Neural cell (in vitro differentiated cells): Measurements from ENCODE around the gene GSG1L. TPM values are rescaled to one million over a fixed set of nuclear protein-coding genes. Genes with fewer than 3 reads are reported as not detected.

Experiments
- H2AFZ ChIP-seq: fragments of 200-600, 300-800 bp; sonication (generic), shearing (Covaris generic); 2 replicates; pipeline ENCODE4 v1.6.0; 2014; ENCODE audit warnings: low read depth, mild to moderate bottlenecking, antibody characterized with exemption, low read length, moderate library complexity
- H3F3A ChIP-seq: fragments of 200-600 bp; shearing (Covaris generic); 2 replicates; pipeline ENCODE4 v1.6.1; 2016; ENCODE audit warnings: mild to moderate bottlenecking, moderate library complexity, mixed read lengths, antibody characterized with exemption, low read length; ENCODE audit not compliant: insufficient read depth, poor library complexity, severe bottlenecking
- H3K27ac ChIP-seq: fragments of 200-600, 300-800 bp; sonication (generic), shearing (Covaris generic); 2 replicates; pipeline ENCODE4 v1.5.1; 2014; ENCODE audit warnings: mild to moderate bottlenecking, low read length, moderate library complexity
- H3K27me3 ChIP-seq: fragments of 300-800, 200-600 bp; sonication (generic), shearing (Covaris generic); 2 replicates; pipeline ENCODE4 v1.6.0; 2014; ENCODE audit warnings: mild to moderate bottlenecking, low read depth, low read length, moderate library complexity; ENCODE audit not compliant: insufficient read depth
- H3K36me3 ChIP-seq: fragments of 300-800, 200-600 bp; sonication (generic), shearing (Covaris generic); 2 replicates; pipeline ENCODE4 v1.5.1; 2014; ENCODE audit warnings: mild to moderate bottlenecking, antibody characterized with exemption, low read length, moderate library complexity; ENCODE audit not compliant: insufficient read depth
- H3K4me2 ChIP-seq: fragments of 300-800, 200-600 bp; sonication (generic), shearing (Covaris generic); 2 replicates; pipeline ENCODE4 v1.6.0; 2014; ENCODE audit warnings: mild to moderate bottlenecking, low read length
- H3K4me3 ChIP-seq: fragments of 300-800, 200-600 bp; sonication (generic), shearing (Covaris generic); 2 replicates; pipeline ENCODE4 v1.5.1; 2014; ENCODE audit warnings: mild to moderate bottlenecking, low read length, moderate library complexity
- H3K79me2 ChIP-seq: fragments of 200-600 bp; shearing (Covaris generic); replicated peaks from 2 replicates; pipeline ENCODE4 v1.6.0; 2014; ENCODE audit warnings: mild to moderate bottlenecking, low read length, moderate library complexity; ENCODE audit not compliant: insufficient read depth
- H3K9ac ChIP-seq: fragments of 300-800, 200-600 bp; sonication (generic), shearing (Covaris generic); 2 replicates; pipeline ENCODE4 v1.6.1; 2016; ENCODE audit warnings: mild to moderate bottlenecking, low read length, mixed read lengths
- H3K9me2 ChIP-seq: fragments of 200-600 bp; shearing (Covaris generic); 2 replicates; pipeline ENCODE4 v1.6.1; 2016; ENCODE audit warnings: mild to moderate bottlenecking, low read length, mixed read lengths; ENCODE audit not compliant: insufficient read depth
- H3K9me3 ChIP-seq: fragments of 200-600, 300-800 bp; sonication (generic), shearing (Covaris generic); 2 replicates; pipeline ENCODE4 v1.6.1; 2016; ENCODE audit warnings: mild to moderate bottlenecking, mixed run types, low read length, moderate library complexity, mixed read lengths
- H4K20me1 ChIP-seq: fragments of 200-600 bp; shearing (Covaris generic); 2 replicates; pipeline ENCODE4 v1.6.1; 2016; ENCODE audit warnings: mild to moderate bottlenecking, mixed run types; ENCODE audit not compliant: insufficient read depth
- CTCF ChIP-seq: fragments of 450-650 bp; IDR thresholded peaks from 2 replicates; pipeline ENCODE4 v1.5.1; 2014; ENCODE audit warnings: antibody characterized with exemption, mild to moderate bottlenecking, moderate library complexity; ENCODE audit not compliant: poor library complexity, severe bottlenecking
- EP300 ChIP-seq: fragments of 450-650 bp; conservative IDR thresholded peaks from 2 replicates; pipeline ENCODE4 v1.6.1; 2014; ENCODE audit warnings: antibody characterized with exemption, mild to moderate bottlenecking, moderate library complexity; ENCODE audit not compliant: poor library complexity, severe bottlenecking
- EZH2 ChIP-seq: fragments of 200-600, 300-800 bp; shearing (Covaris generic), sonication (generic); IDR thresholded peaks from 2 replicates; pipeline ENCODE4 v1.6.1; 2014; ENCODE audit warnings: antibody characterized with exemption, low read length, borderline replicate concordance, mild to moderate bottlenecking; ENCODE audit not compliant: insufficient read depth, poor library complexity, severe bottlenecking
- MXI1 ChIP-seq: fragments of 450-650 bp; conservative IDR thresholded peaks from 2 replicates; pipeline ENCODE4 v1.6.1; 2014; ENCODE audit warnings: antibody characterized with exemption, mild to moderate bottlenecking; ENCODE audit not compliant: poor library complexity, severe bottlenecking
- POLR2AphosphoS5 ChIP-seq: IDR thresholded peaks from 2 replicates; pipeline ENCODE4 v1.6.1; 2012
- RAD21 ChIP-seq: fragments of 450-650 bp; conservative IDR thresholded peaks from 2 replicates; pipeline ENCODE4 v1.6.1; 2014; ENCODE audit warnings: antibody characterized with exemption, mild to moderate bottlenecking, moderate library complexity
- REST ChIP-seq: IDR thresholded peaks from 2 replicates; pipeline ENCODE4 v1.6.1; 2012; ENCODE audit warnings: borderline replicate concordance
- SMC3 ChIP-seq: fragments of 450-650 bp; conservative IDR thresholded peaks from 2 replicates; pipeline ENCODE4 v1.6.1; 2014; ENCODE audit warnings: antibody characterized with exemption, mild to moderate bottlenecking, moderate library complexity; ENCODE audit not compliant: poor library complexity
- TAF1 ChIP-seq: IDR thresholded peaks from 2 replicates; pipeline ENCODE4 v1.6.1; 2012; ENCODE audit warnings: low read depth
- polyA plus RNA-seq: library from polyadenylated mRNA; depleted of rRNA; stranded (reverse); fragments of >200 nt; gene quantifications from 2 replicates; pipeline ENCODE4 v1.2.3, GENCODE V29; 2014

GSG1L gene
- polyA plus RNA-seq, 1 donor from 2014 or later: 0.85 TPM

- Histone ChIP-seq H3F3A (no peaks in the 10 kb centered on the region), H2AFZ (no peak overlapping the region), H3K9me2 (no peaks in the 10 kb centered on the region), H3K79me2 (no peaks in the 10 kb centered on the region), H3K4me2 (no peak overlapping the region), H3K27ac (no peak overlapping the region), H3K4me3 (no peak overlapping the region), H3K9ac (no peak overlapping the region), H3K36me3 (no peaks in the 10 kb centered on the region), H4K20me1 (no peaks in the 10 kb centered on the region), H3K27me3 (peaks cover 7% of the 10 kb centered on the region), H3K9me3 (no peaks in the 10 kb centered on the region)
- TF ChIP-seq EP300: no peak
These were observed 138.9 kb downstream of the GSG1L start for GRCh38 chr16:27924411-27925118.

GRCh38 chr16:27923751-27924150, 139.8 kb downstream of the GSG1L start:
- Histone ChIP-seq H3K9me2 (no peaks in the 10 kb centered on the region), H3K9me3 (no peaks in the 10 kb centered on the region), H3K79me2 (no peaks in the 10 kb centered on the region)

GRCh38 chr16:27922433-27922832, 141.1 kb downstream of the GSG1L start:
- no peak overlapping the region for H3K4me2 ChIP-seq
- no peak overlapping the region for H3K27ac ChIP-seq
- H3K9ac ChIP-seq: no peak overlapping the region
- TF ChIP-seq TAF1 (no peak), SMC3 (no peak), RAD21 (no peak), EZH2 (no peak), CTCF (no peak), POLR2AphosphoS5 (no peak), EP300 (no peak), MXI1 (no peak), REST (no peak)
- H3F3A ChIP-seq: no peaks in the 10 kb centered on the region
- H3K9me2 ChIP-seq: no peaks in the 10 kb centered on the region
- no peak overlapping the region for H3K4me3 ChIP-seq
- no peaks in the 10 kb centered on the region for H3K9me3 ChIP-seq
- peaks cover 7% of the 10 kb centered on the region for H3K27me3 ChIP-seq
- H3K79me2 ChIP-seq: no peaks in the 10 kb centered on the region
- H4K20me1 ChIP-seq: no peaks in the 10 kb centered on the region
- H3K36me3 ChIP-seq: no peaks in the 10 kb centered on the region
- no peak overlapping the region for H2AFZ ChIP-seq

More at GRCh38 chr16:27923751-27924150, 139.8 kb downstream of the GSG1L start:
- no peak overlapping the region for H3K4me2 ChIP-seq
- H3K4me3 ChIP-seq: no peak overlapping the region
- H3K36me3 ChIP-seq: no peaks in the 10 kb centered on the region
- peaks cover 7% of the 10 kb centered on the region for H3K27me3 ChIP-seq
- no peak overlapping the region for H3K9ac ChIP-seq
- H3F3A ChIP-seq: no peaks in the 10 kb centered on the region
- no peak for TF ChIP-seq SMC3
- H2AFZ ChIP-seq: no peak overlapping the region
- no peak overlapping the region for H3K27ac ChIP-seq
- no peaks in the 10 kb centered on the region for H4K20me1 ChIP-seq
